GM12878 (cell line): ENCODE measurements around the gene SCGN. TPM values are rescaled to one million over a fixed set of nuclear protein-coding genes. Genes with fewer than 3 reads are reported as not detected.

Source experiments
- ATAC-seq: fragments of 200-7000 bp; cut with Tn5 transposase; 3 replicates; pipeline ENCODE4 v1.9.1; 2020; ENCODE audit warnings: mild to moderate bottlenecking, moderate library complexity
- BruUV-seq: library from RNA; stranded (reverse); fragments of 400-500 nt; replicated peaks from 2 replicates; lab custom pipeline; 2021; lab: Mats Ljungman, UMichigan
- CTCF ChIA-PET: fragments of 300-600 bp; sonication (Branson Sonifier 250); formaldehyde crosslinking; extraction: SDS; loops from one replicate; lab custom pipeline; 2021; ENCODE audit warnings: inconsistent platforms; lab: Yijun Ruan, JAX
- POLR2A ChIA-PET: fragments of 350-600 bp; formaldehyde crosslinking; extraction: SDS; loops from one replicate; lab custom pipeline; 2021; ENCODE audit warnings: inconsistent platforms; lab: Charles Lee
- RAD21 ChIA-PET: fragments of 300-600 bp; sonication (Branson Sonifier 250); formaldehyde crosslinking; loops from one replicate; lab custom pipeline; 2023; ENCODE audit warnings: antibody characterized with exemption; ENCODE audit not compliant: unreplicated experiment; lab: Charles Lee
- SMC1A ChIA-PET: fragments of 300-600 bp; sonication (Branson Sonifier 250); formaldehyde crosslinking; loops from one replicate; lab custom pipeline; 2023; ENCODE audit not compliant: unreplicated experiment, uncharacterized antibody; lab: Charles Lee
- DNase-seq: peaks from one replicate; pipeline ENCODE4 v3.0.0-alpha.2; 2011; ENCODE audit warnings: low read depth, low spot score
- FAIRE-seq: peaks from 3 replicates; lab custom pipeline; 2011; peaks lifted over from hg19 to GRCh38; lab: Jason Lieb, UNC
- H2AFZ ChIP-seq: 2 replicates; pipeline ENCODE4 v1.6.0; 2011; ENCODE audit warnings: low read depth, low read length, control low read depth; ENCODE audit not compliant: control insufficient read depth
- H3K27ac ChIP-seq: 2 replicates; pipeline ENCODE4 v1.5.1; 2011; ENCODE audit warnings: control low read depth; ENCODE audit not compliant: control insufficient read depth, insufficient read depth
- H3K27me3 ChIP-seq, 2 experiments: replicated peaks in 1 of 2; 2 replicates each; pipeline versions ENCODE4 v1.6.0 to v1.6.1; 2011; ENCODE audit warnings: low read length in 1 of 2; ENCODE audit not compliant: control insufficient read depth in 2 of 2, insufficient read depth in 2 of 2
- H3K36me3 ChIP-seq, 2 experiments: 2 replicates each; pipeline ENCODE4 v1.5.1; 2011; ENCODE audit warnings: low read length in 1 of 2; ENCODE audit not compliant: control insufficient read depth in 2 of 2, insufficient read depth in 2 of 2
- H3K4me1 ChIP-seq: 2 replicates; pipeline ENCODE4 v1.6.1; 2011; ENCODE audit warnings: mild to moderate bottlenecking, low read length, moderate library complexity, mixed read lengths; ENCODE audit not compliant: control insufficient read depth, insufficient read depth
- H3K4me2 ChIP-seq: 2 replicates; pipeline ENCODE4 v1.6.0; 2011; ENCODE audit warnings: control low read depth; ENCODE audit not compliant: control insufficient read depth, insufficient read depth
- H3K4me3 ChIP-seq: fragments of 200-600 bp; sonication (generic); 2 replicates; pipeline ENCODE4 v1.5.1; 2016
- H3K79me2 ChIP-seq: 2 replicates; pipeline ENCODE4 v1.6.0; 2011; ENCODE audit warnings: low read length; ENCODE audit not compliant: control insufficient read depth, insufficient read depth
- H3K9ac ChIP-seq: 2 replicates; pipeline ENCODE4 v1.8.0; 2011; ENCODE audit warnings: low read length, control low read depth, mixed read lengths; ENCODE audit not compliant: control insufficient read depth, insufficient read depth
- H3K9me3 ChIP-seq: replicated peaks from 3 replicates; pipeline ENCODE4 v1.5.1; 2011; ENCODE audit warnings: mild to moderate bottlenecking, low read length; ENCODE audit not compliant: control insufficient read depth, insufficient read depth
- H4K20me1 ChIP-seq: 2 replicates; pipeline ENCODE4 v1.6.0; 2011; ENCODE audit not compliant: control insufficient read depth, insufficient read depth
- EP300 ChIP-seq, 2 experiments: fragments of 150-350 bp in 1 of 2; IDR thresholded peaks; 2 replicates each; pipeline ENCODE4 v1.6.1; 2011 to 2012; ENCODE audit warnings: low read depth in 2 of 2, low read length in 2 of 2, borderline replicate concordance in 1 of 2, improper control_type of control experiment in 1 of 2, inconsistent platforms in 1 of 2; ENCODE audit not compliant: control insufficient read depth in 1 of 2
- LARP7 ChIP-seq: fragments of 450-650 bp; IDR thresholded peaks from 2 replicates; pipeline ENCODE4 v1.6.1; 2017; ENCODE audit warnings: mild to moderate bottlenecking
- MXI1 ChIP-seq: fragments of 150-350 bp; IDR thresholded peaks from 2 replicates; pipeline ENCODE4 v1.6.1; 2011; ENCODE audit warnings: low read depth, mild to moderate bottlenecking, inconsistent platforms, low read length, improper control_type of control experiment
- PBX3 ChIP-seq: IDR thresholded peaks from 2 replicates; pipeline ENCODE4 v1.6.1; 2011; ENCODE audit warnings: mild to moderate bottlenecking, low read depth, low read length, moderate library complexity; ENCODE audit not compliant: insufficient replicate concordance
- RELA ChIP-seq: fragments of 450-650 bp; IDR thresholded peaks from 2 replicates; pipeline ENCODE4 v1.8.0; 2014; ENCODE audit warnings: borderline replicate concordance; ENCODE audit not compliant: partially characterized antibody
- RELB ChIP-seq: fragments of 450-650 bp; IDR thresholded peaks from 2 replicates; pipeline ENCODE4 v1.6.1; 2017; ENCODE audit warnings: low read depth, mild to moderate bottlenecking, moderate library complexity
- SREBF1 ChIP-seq: IDR thresholded peaks from 2 replicates; pipeline ENCODE4 v1.6.1; 2012; ENCODE audit warnings: mild to moderate bottlenecking, low read length
- YBX1 ChIP-seq: fragments of 450-650 bp; IDR thresholded peaks from 2 replicates; pipeline ENCODE4 v1.6.1; 2016; ENCODE audit warnings: antibody characterized with exemption
- YY1 ChIP-seq: IDR thresholded peaks from 2 replicates; pipeline ENCODE4 v1.6.1; 2011; ENCODE audit warnings: low read depth, mild to moderate bottlenecking, low read length
- in situ Hi-C: fragments of 300-500 bp; cut with MboI; formaldehyde crosslinking; loops from 9 replicates; pipeline ENCODE4 v1.14.3; 2018; ENCODE audit warnings: mixed read lengths
- intact Hi-C: fragments of 100-400 bp; cut with micrococcal nuclease; formaldehyde crosslinking; loops from one replicate; pipeline ENCODE4 v1.14.2; 2022; ENCODE audit not compliant: unreplicated experiment
- polyA plus RNA-seq, 11 experiments: library from polyadenylated mRNA; depleted of rRNA in 4 of 11; unstranded in 6 of 11; stranded (reverse) in 5 of 11; fragments of >200 nt; fragmentation: Nextera tagmentation in 4 of 11; fragmentation: Illumina TruSeq in 1 of 11; extraction: Ambion mirVana in 4 of 11; extraction: Trizol in 1 of 11; gene quantifications; 1 replicate in 1 of 11; 2 replicates in 10 of 11; pipeline versions ENCODE4 v1.2.1 to v1.2.3, GENCODE V29; 2011 to 2016; ENCODE audit warnings: inconsistent platforms in 2 of 11, missing spikeins in 2 of 11, low read depth in 1 of 11
- total RNA-seq, 4 experiments: library from RNA; depleted of rRNA in 3 of 4; stranded (reverse); fragments of >200 nt in 3 of 4; fragmentation: Illumina TruSeq in 1 of 4; extraction: Trizol in 1 of 4; gene quantifications; 2 replicates each; pipeline versions ENCODE4 v1.2.1 to v1.2.3, GENCODE V29; 2013 to 2021
- TF ChIP-seq, protein P1 (sequence below): IDR thresholded peaks from 2 replicates; pipeline ENCODE4 v1.6.1; 2012; ENCODE audit warnings: low read depth, low read length, improper control_type of control experiment

Gene SCGN
- total and polyA plus RNA-seq, 10 of the 15 experiments (the other 5 are each of a cell fraction or from before 2014, with no cell fraction given) = not detected

DNA sequence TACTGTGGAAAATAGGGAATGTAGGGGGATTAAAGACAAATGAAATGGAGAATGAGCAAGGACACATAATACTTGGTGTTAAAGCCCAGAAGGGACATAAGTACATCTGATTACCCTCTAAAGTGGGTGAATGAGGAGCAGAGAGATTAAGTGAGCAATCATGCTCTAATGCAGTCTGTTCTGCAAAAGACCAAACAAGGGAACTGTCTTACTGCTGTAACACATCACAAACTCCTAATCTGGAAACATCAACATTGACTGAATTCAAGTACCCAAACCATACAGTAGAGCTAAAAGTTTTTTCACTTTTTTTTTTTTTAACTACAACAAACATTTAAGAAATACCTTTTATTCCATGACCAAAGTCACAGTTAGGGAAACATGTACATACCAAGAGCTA lies 83.2 kb downstream of the SCGN start:
- TF ChIP-seq LARP7 (no peak), EP300 (IDR thresholded peaks at IDR 0.05; ENCODE audit: borderline replicate concordance in 1 of 2, control insufficient read depth in 1 of 2, low read depth in 2 of 2, low read length in 2 of 2) (no peak), SREBF1 (no peak), RELB (no peak), PBX3 (no peak), RELA (no peak), MXI1 (no peak), YBX1 (no peak), YY1 (no peak)
- TF ChIP-seq, protein P1, sequence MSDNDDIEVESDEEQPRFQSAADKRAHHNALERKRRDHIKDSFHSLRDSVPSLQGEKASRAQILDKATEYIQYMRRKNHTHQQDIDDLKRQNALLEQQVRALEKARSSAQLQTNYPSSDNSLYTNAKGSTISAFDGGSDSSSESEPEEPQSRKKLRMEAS = no peak
- FAIRE-seq = no peak
- POLR2A ChIA-PET = no interaction called here

More for the DNA sequence above, 83.2 kb downstream of the SCGN start:
- Histone ChIP-seq H3K9me3 (no peaks in the 10 kb centered on the region; the same call in 1 of the 3 replicates), H4K20me1 (no peaks in the 10 kb centered on the region), H3K4me3 (no peak overlapping the region), H3K4me2 (no peak overlapping the region), H3K9ac (no peak overlapping the region), H2AFZ (no peak overlapping the region), H3K36me3 (no peaks in the 10 kb centered on the region), H3K4me1 (no peaks in the 10 kb centered on the region), H3K79me2 (no peaks in the 10 kb centered on the region), H3K27ac (no peak overlapping the region), H3K27me3 (no peaks in the 10 kb centered on the region)
- no peak for ATAC-seq
- no peak for DNase-seq
- ChIA-PET SMC1A (no interaction called here), RAD21 (no interaction called here), CTCF (interaction anchor here (1.0 to 1.6 kb wide), 3 partner anchors 15 to 17 kb away, joined by 4 to 9 read pairs (median 4); no protein-coding TSS in a partner anchor)
- BruUV-seq = no TSS peak
- in situ Hi-C loops (no loop called here), intact Hi-C loops (no loop called here)
